Trophoblast cell (in vitro differentiated cells and primary cell): Measurements from ENCODE around the gene DIAPH3.

Source experiments
- DNase-seq, 2 donors: peaks; one replicate each; pipeline ENCODE4 v3.0.0-alpha.2; 2016
- H2AFZ ChIP-seq: 2 replicates; pipeline ENCODE4 v1.6.1; 2013; ENCODE audit warnings: low read length, moderate library complexity, mild to moderate bottlenecking; ENCODE audit not compliant: insufficient read depth, poor library complexity
- H2AK5ac ChIP-seq: 2 replicates; pipeline ENCODE4 v1.6.1; 2013; ENCODE audit warnings: mild to moderate bottlenecking, low read length
- H2BK120ac ChIP-seq: 2 replicates; pipeline ENCODE4 v1.6.1; 2013; ENCODE audit warnings: low read length, mild to moderate bottlenecking, moderate library complexity; ENCODE audit not compliant: insufficient read depth, poor library complexity
- H2BK12ac ChIP-seq: 2 replicates; pipeline ENCODE4 v1.6.1; 2013; ENCODE audit warnings: mild to moderate bottlenecking, low read length, moderate library complexity
- H2BK5ac ChIP-seq: 2 replicates; pipeline ENCODE4 v1.6.1; 2013; ENCODE audit warnings: low read length, low read depth, moderate library complexity, mild to moderate bottlenecking; ENCODE audit not compliant: poor library complexity
- H3K14ac ChIP-seq: 2 replicates; pipeline ENCODE4 v1.6.1; 2013; ENCODE audit warnings: mild to moderate bottlenecking, low read length
- H3K18ac ChIP-seq: 2 replicates; pipeline ENCODE4 v1.6.1; 2013; ENCODE audit warnings: mild to moderate bottlenecking, low read length
- H3K23ac ChIP-seq: 2 replicates; pipeline ENCODE4 v1.6.1; 2013; ENCODE audit warnings: low read length
- H3K27ac ChIP-seq: 2 replicates; pipeline ENCODE4 v1.5.1; 2013; ENCODE audit warnings: low read depth, mild to moderate bottlenecking, inconsistent platforms, low read length, moderate library complexity
- H3K27me3 ChIP-seq: 2 replicates; pipeline ENCODE4 v1.6.1; 2013; ENCODE audit warnings: inconsistent platforms, mild to moderate bottlenecking, low read length, moderate library complexity; ENCODE audit not compliant: insufficient read depth
- H3K36me3 ChIP-seq, 2 experiments: 1 replicate in 1 of 2; 2 replicates in 1 of 2; pipeline ENCODE4 v1.6.1; 2013; ENCODE audit warnings: low read length in 2 of 2, mild to moderate bottlenecking in 2 of 2, moderate library complexity in 1 of 2; ENCODE audit not compliant: insufficient read depth in 2 of 2, control insufficient read depth in 1 of 2
- H3K4ac ChIP-seq: 2 replicates; pipeline ENCODE4 v1.6.1; 2013; ENCODE audit warnings: low read depth, mild to moderate bottlenecking, low read length, moderate library complexity
- H3K4me1 ChIP-seq, 2 experiments: 1 replicate in 1 of 2; 2 replicates in 1 of 2; pipeline ENCODE4 v1.6.1; 2013; ENCODE audit warnings: low read length in 2 of 2, mild to moderate bottlenecking in 2 of 2, moderate library complexity in 1 of 2; ENCODE audit not compliant: insufficient read depth in 2 of 2, control insufficient read depth in 1 of 2
- H3K4me2 ChIP-seq: 2 replicates; pipeline ENCODE4 v1.6.1; 2013; ENCODE audit warnings: inconsistent platforms, mild to moderate bottlenecking, low read length, moderate library complexity
- H3K4me3 ChIP-seq: 2 replicates; pipeline ENCODE4 v1.5.1; 2013; ENCODE audit warnings: mild to moderate bottlenecking, low read depth, low read length, inconsistent platforms
- H3K79me1 ChIP-seq: one replicate; pipeline ENCODE4 v1.6.1; 2013; ENCODE audit warnings: low read length
- H3K79me2 ChIP-seq: 2 replicates; pipeline ENCODE4 v1.6.1; 2013; ENCODE audit warnings: low read length, mild to moderate bottlenecking; ENCODE audit not compliant: control insufficient read depth, insufficient read depth, poor library complexity
- H3K9ac ChIP-seq: 2 replicates; pipeline ENCODE4 v1.6.1; 2013; ENCODE audit warnings: mild to moderate bottlenecking, low read length
- H3K9me3 ChIP-seq: 2 replicates; pipeline ENCODE4 v1.6.1; 2013; ENCODE audit warnings: low read depth, mild to moderate bottlenecking, control low read depth, inconsistent platforms, low read length; ENCODE audit not compliant: insufficient read depth
- H4K12ac ChIP-seq: 2 replicates; pipeline ENCODE4 v1.6.1; 2013; ENCODE audit warnings: low read depth, mild to moderate bottlenecking, low read length, moderate library complexity
- H4K8ac ChIP-seq: 2 replicates; pipeline ENCODE4 v1.6.1; 2013; ENCODE audit warnings: low read depth, mild to moderate bottlenecking, low read length, moderate library complexity
- H4K91ac ChIP-seq: one replicate; pipeline ENCODE4 v1.6.1; 2013; ENCODE audit warnings: low read depth, mild to moderate bottlenecking, low read length, moderate library complexity
- WGBS: extraction: QIAGEN DNeasy Blood & Tissue Kit; methylation state at CpG from one replicate; pipeline ENCODE4 v1.1.7; 2013; ENCODE audit warnings: missing lambda C conversion rate; ENCODE audit not compliant: insufficient read length, insufficient coverage; ENCODE audit errors: extremely low coverage; 5-methylcytosine and 5-hydroxymethylcytosine counted together

Gene DIAPH3

DNA sequence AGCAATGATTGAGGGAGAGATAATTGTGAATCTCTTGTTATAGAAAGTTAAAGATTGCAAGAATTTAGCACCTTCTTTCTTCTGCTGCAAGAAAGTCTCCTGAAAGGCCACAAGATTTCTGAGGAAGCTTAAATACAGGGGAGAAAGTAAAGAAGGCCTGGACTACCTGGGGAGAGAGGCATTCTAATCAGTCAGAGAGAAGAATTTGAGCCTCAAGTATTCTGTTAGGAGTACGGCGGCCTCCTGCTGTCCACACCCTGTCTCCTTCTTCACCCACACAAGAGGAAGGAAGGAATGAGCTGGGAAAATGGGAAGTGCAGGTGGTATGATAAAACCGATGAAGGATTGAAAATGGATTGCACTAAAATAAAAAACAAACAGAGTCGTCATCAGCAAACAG is 474.7 kb downstream of the DIAPH3 start:
- Histone ChIP-seq H3K79me1 (peaks cover 1% of the 10 kb centered on the region), H4K12ac (no peak overlapping the region), H2AK5ac (no peak overlapping the region), H3K23ac (no peak overlapping the region), H3K4me3 (no peak overlapping the region), H3K14ac (no peak overlapping the region), H3K4ac (no peak overlapping the region), H4K8ac (no peak overlapping the region), H3K27ac (no peak overlapping the region), H3K36me3 (no peaks in the 10 kb centered on the region), H3K4me2 (no peak overlapping the region), H3K9ac (no peak overlapping the region), H2AFZ (no peak overlapping the region), H3K79me2 (no peaks in the 10 kb centered on the region), H2BK12ac (no peak overlapping the region), H2BK5ac (no peak overlapping the region), H3K18ac (no peak overlapping the region), H3K27me3 (no peaks in the 10 kb centered on the region), H2BK120ac (no peak overlapping the region), H3K4me1 (no peaks in the 10 kb centered on the region), H4K91ac (no peak overlapping the region), H3K9me3 (no peaks in the 10 kb centered on the region)
- no peak for DNase-seq
- no CpG with 5 or more reads among the region's 4 CpGs for WGBS

DNA sequence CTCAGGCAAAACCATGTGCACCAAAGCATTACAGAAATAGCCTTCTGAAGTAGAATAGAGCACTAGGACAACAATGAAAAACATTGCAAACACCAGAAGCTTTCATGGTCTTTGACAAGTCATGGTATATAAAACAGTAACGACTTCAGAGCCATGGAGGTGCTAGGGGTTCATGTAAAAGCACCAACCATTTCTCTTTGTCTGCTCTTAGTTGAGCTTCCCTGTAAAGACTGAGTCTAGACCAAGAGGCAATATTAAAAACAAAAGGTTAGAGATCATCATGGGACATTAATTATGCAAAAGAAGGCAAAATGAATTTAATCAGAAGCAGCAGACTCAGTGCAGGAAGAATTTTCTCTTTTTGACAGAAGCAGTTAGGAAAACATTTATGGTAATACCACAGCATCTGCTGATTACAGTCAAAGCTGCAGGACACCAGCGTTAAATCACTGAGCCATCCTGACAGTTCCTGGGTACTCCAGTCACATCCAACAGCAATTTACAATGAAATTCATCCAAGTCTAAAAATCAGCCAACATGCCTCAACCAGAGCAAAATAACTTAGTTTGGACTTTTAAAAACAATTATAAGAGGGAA is 476.8 kb downstream of the DIAPH3 start:
- Histone ChIP-seq H3K4me3 (no peak overlapping the region), H3K9me3 (no peaks in the 10 kb centered on the region), H2BK120ac (no peak overlapping the region), H3K79me2 (no peaks in the 10 kb centered on the region), H3K27me3 (no peaks in the 10 kb centered on the region), H3K14ac (no peak overlapping the region), H2AK5ac (no peak overlapping the region), H3K4me1 (no peaks in the 10 kb centered on the region), H2BK12ac (no peak overlapping the region), H4K8ac (no peak overlapping the region), H3K4me2 (no peak overlapping the region), H2BK5ac (no peak overlapping the region), H3K18ac (no peak overlapping the region), H3K4ac (no peak overlapping the region), H3K23ac (no peak overlapping the region), H2AFZ (no peak overlapping the region), H3K79me1 (no peaks in the 10 kb centered on the region), H3K36me3 (no peaks in the 10 kb centered on the region), H4K91ac (no peak overlapping the region), H3K9ac (no peak overlapping the region), H4K12ac (no peak overlapping the region), H3K27ac (no peak overlapping the region)
- WGBS: no CpG with 5 or more reads among the region's 2 CpGs
- no peak for DNase-seq

DNA sequence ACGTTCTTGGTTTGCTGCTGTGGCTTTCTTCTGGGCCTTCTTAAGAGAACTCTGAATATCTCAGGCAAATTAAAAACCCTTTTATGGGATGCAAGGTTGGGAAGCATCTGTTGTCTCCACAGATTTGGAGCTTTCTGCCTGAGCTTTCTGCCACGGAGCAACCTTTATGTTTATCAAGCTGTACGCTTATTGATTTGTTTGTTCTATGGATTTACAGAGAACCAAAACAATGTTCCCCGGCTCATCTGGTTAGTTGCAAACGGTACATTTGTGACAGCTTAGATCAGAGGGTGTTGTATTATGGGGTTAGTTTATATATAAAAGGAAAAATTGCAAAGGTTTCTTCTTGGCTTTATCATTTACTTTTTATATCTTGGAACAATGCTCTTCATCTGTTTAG is 479.6 kb downstream of the DIAPH3 start:
- Histone ChIP-seq H3K4me3 (no peak overlapping the region), H2BK5ac (no peak overlapping the region), H3K23ac (no peak overlapping the region), H3K9me3 (no peaks in the 10 kb centered on the region), H3K9ac (no peak overlapping the region), H3K4ac (no peak overlapping the region), H3K14ac (no peak overlapping the region), H4K8ac (no peak overlapping the region), H3K4me2 (no peak overlapping the region), H3K4me1 (no peaks in the 10 kb centered on the region), H2AFZ (no peak overlapping the region), H3K79me1 (no peaks in the 10 kb centered on the region), H3K79me2 (no peaks in the 10 kb centered on the region), H3K36me3 (no peaks in the 10 kb centered on the region), H3K27ac (no peak overlapping the region), H2BK120ac (no peak overlapping the region), H4K12ac (no peak overlapping the region), H4K91ac (no peak overlapping the region), H3K27me3 (no peaks in the 10 kb centered on the region), H2BK12ac (no peak overlapping the region), H3K18ac (no peak overlapping the region), H2AK5ac (no peak overlapping the region)
- no CpG with 5 or more reads among the region's 5 CpGs for WGBS
- no peak for DNase-seq

DNA sequence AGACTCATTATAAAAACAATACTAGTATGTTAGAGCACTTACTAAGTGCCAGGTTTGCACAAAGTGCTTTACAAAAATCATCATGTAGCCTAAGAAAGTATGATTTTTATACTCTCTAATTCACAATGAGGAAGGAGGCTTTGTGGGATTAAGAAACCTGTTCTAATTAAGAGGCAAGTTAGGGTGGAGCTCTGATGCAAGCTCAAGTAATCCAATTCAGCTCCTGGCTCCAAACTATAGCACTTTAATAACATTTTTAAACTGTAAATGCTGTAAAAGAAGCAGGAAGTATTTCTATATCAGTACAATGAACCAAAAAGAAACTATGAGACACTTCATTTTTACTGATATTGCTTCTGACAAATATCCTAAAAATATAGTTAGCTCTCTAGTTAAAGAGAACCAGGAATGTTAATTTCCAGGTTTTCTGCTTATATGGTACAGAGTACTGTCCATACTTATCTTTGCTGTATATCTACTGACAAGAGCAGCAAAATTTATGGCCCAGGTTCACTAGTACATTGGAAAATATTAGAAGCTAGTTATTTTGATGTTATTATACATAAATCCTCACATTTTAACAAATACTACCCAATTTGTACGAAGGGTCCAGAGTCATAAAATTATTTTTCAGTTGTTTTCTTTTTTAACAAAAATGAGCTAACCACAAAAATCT is 482.0 kb downstream of the DIAPH3 start:
- Histone ChIP-seq H3K27me3 (no peaks in the 10 kb centered on the region), H2AFZ (no peak overlapping the region), H3K4me1 (no peaks in the 10 kb centered on the region), H4K91ac (no peak overlapping the region), H3K4ac (no peak overlapping the region), H3K18ac (no peak overlapping the region), H3K9me3 (no peaks in the 10 kb centered on the region), H3K23ac (no peak overlapping the region), H3K36me3 (no peaks in the 10 kb centered on the region), H4K12ac (no peak overlapping the region), H2BK120ac (no peak overlapping the region), H3K79me1 (no peaks in the 10 kb centered on the region), H3K9ac (no peak overlapping the region), H2AK5ac (no peak overlapping the region), H2BK12ac (no peak overlapping the region), H3K4me2 (no peak overlapping the region), H3K79me2 (no peaks in the 10 kb centered on the region), H4K8ac (no peak overlapping the region), H3K14ac (no peak overlapping the region), H2BK5ac (no peak overlapping the region), H3K27ac (no peak overlapping the region), H3K4me3 (no peak overlapping the region)
- no peak for DNase-seq
- no CpG with 5 or more reads among the region's 1 CpG for WGBS
